PC-3 (cell line): ENCODE results near the gene PKMYT1. TPM values are rescaled to one million over a fixed set of nuclear protein-coding genes. Genes with fewer than 3 reads are reported as not detected.

Experiments used
- ATAC-seq: fragments of 200-7000 bp; cut with Tn5 transposase; 2 replicates; pipeline ENCODE4 v1.9.1; 2020; ENCODE audit warnings: mild to moderate bottlenecking, moderate library complexity
- BruUV-seq: library from RNA; stranded (reverse); fragments of 400-500 nt; replicated peaks from 2 replicates; lab custom pipeline; 2021; lab: Mats Ljungman, UMichigan
- CTCF ChIA-PET: fragments of 300-600 bp; sonication (Branson Sonifier 250); formaldehyde crosslinking; loops from one replicate; lab custom pipeline; 2022; ENCODE audit warnings: antibody characterized with exemption; lab: Charles Lee
- POLR2A ChIA-PET: fragments of 300-600 bp; sonication (Branson Sonifier 250); formaldehyde crosslinking; loops from one replicate; lab custom pipeline; 2022; ENCODE audit warnings: antibody characterized with exemption; ENCODE audit not compliant: unreplicated experiment; lab: Charles Lee
- DNase-seq: peaks from one replicate; pipeline ENCODE4 v3.0.0-alpha.2; 2015
- H2AFZ ChIP-seq: fragments of 300-600 bp; sonication (generic); 2 replicates; pipeline ENCODE4 v1.6.0; 2016; ENCODE audit warnings: antibody characterized with exemption, low read length
- H3F3A ChIP-seq: fragments of 300-600 bp; sonication (generic); one replicate; pipeline ENCODE4 v1.6.0; 2017; ENCODE audit warnings: antibody characterized with exemption, low read length, control low read depth, mild to moderate bottlenecking; ENCODE audit not compliant: unreplicated experiment
- H3K27ac ChIP-seq: fragments of 300-600 bp; sonication (generic); 2 replicates; pipeline ENCODE4 v1.5.1; 2016; ENCODE audit warnings: mild to moderate bottlenecking, low read length
- H3K27me3 ChIP-seq: fragments of 300-600 bp; sonication (generic); 2 replicates; pipeline ENCODE4 v1.6.1; 2016; ENCODE audit warnings: low read length, mixed read lengths
- H3K36me3 ChIP-seq: fragments of 300-600 bp; sonication (generic); 2 replicates; pipeline ENCODE4 v1.6.1; 2016; ENCODE audit warnings: low read depth, mixed run types, low read length, mixed read lengths
- H3K4me1 ChIP-seq: fragments of 300-600 bp; sonication (generic); 2 replicates; pipeline ENCODE4 v1.5.1; 2016; ENCODE audit warnings: low read length; ENCODE audit not compliant: insufficient read depth
- H3K4me2 ChIP-seq: fragments of 300-600 bp; sonication (generic); 2 replicates; pipeline ENCODE4 v1.6.0; 2016; ENCODE audit warnings: low read length
- H3K4me3 ChIP-seq: fragments of 300-600 bp; sonication (generic); 2 replicates; pipeline ENCODE4 v1.5.1; 2016; ENCODE audit warnings: mild to moderate bottlenecking, low read length, mixed read lengths
- H3K79me2 ChIP-seq: fragments of 300-600 bp; sonication (generic); 2 replicates; pipeline ENCODE4 v1.6.1; 2017; ENCODE audit warnings: low read length, mixed read lengths
- H3K9ac ChIP-seq: fragments of 300-600 bp; sonication (generic); 2 replicates; pipeline ENCODE4 v1.6.0; 2016; ENCODE audit warnings: mild to moderate bottlenecking, low read length
- H3K9me2 ChIP-seq: fragments of 300-600 bp; sonication (generic); replicated peaks from 2 replicates; pipeline ENCODE4 v1.6.1; 2016; ENCODE audit warnings: mixed run types, low read length, mixed read lengths
- H3K9me3 ChIP-seq: fragments of 300-600 bp; sonication (generic); 2 replicates; pipeline ENCODE4 v1.6.1; 2016; ENCODE audit warnings: low read length, mixed read lengths
- H4K20me1 ChIP-seq: fragments of 300-600 bp; sonication (generic); 2 replicates; pipeline ENCODE4 v1.6.1; 2016; ENCODE audit warnings: low read length, mixed read lengths
- CTCF ChIP-seq: fragments of 300-600 bp; sonication (generic); conservative IDR thresholded peaks from 2 replicates; pipeline ENCODE4 v1.5.1; 2017; ENCODE audit warnings: antibody characterized with exemption, low read depth, mild to moderate bottlenecking, low read length
- EZH2 ChIP-seq: fragments of 300-600 bp; sonication (generic); IDR thresholded peaks from one replicate; pipeline ENCODE4 v1.6.1; 2017; ENCODE audit warnings: antibody characterized with exemption, mild to moderate bottlenecking, low read length; ENCODE audit not compliant: unreplicated experiment
- EZH2phosphoT487 ChIP-seq: fragments of 300-600 bp; sonication (generic); IDR thresholded peaks from 2 replicates; pipeline ENCODE4 v1.6.1; 2018; ENCODE audit warnings: mild to moderate bottlenecking, antibody characterized with exemption, low read length, borderline replicate concordance
- intact Hi-C: fragments of 100-400 bp; cut with micrococcal nuclease; formaldehyde crosslinking; loops from 2 replicates; pipeline ENCODE4 v1.9.0; 2023
- total RNA-seq: library from RNA; depleted of rRNA; stranded (reverse); fragments of >200 nt; gene quantifications from 2 replicates; pipeline ENCODE4 v1.2.3, GENCODE V29; 2014

Gene PKMYT1
- total RNA-seq, 1 experiment from 2014 or later, result 51.9 TPM

- no peak for ATAC-seq
- DNase-seq, result no peak
- Histone ChIP-seq H3K4me1 (peaks cover 19% of the 10 kb centered on the region), H3K79me2 (peaks cover 34% of the 10 kb centered on the region), H3K9ac (no peak overlapping the region), H3K4me3 (no peak overlapping the region), H3K27ac (no peak overlapping the region), H2AFZ (no peak overlapping the region), H3K36me3 (peaks cover 6% of the 10 kb centered on the region; the same call in 1 of the 2 replicates), H3K9me2 (no peaks in the 10 kb centered on the region), H3K4me2 (no peak overlapping the region), H3K9me3 (no peaks in the 10 kb centered on the region), H3F3A (no peaks in the 10 kb centered on the region), H4K20me1 (peaks cover 1% of the 10 kb centered on the region; the same call in 1 of the 2 replicates), H3K27me3 (no peaks in the 10 kb centered on the region)
- POLR2A ChIA-PET, result no interaction called here
- BruUV-seq, result no TSS peak
- CTCF ChIA-PET, result no interaction called here
- intact Hi-C loops, result no loop called here
- no peak for TF ChIP-seq EZH2phosphoT487
- TF ChIP-seq EZH2, result no peak
- TF ChIP-seq CTCF, result no peak
Measured at GRCh38 chr16:2976201-2976600, 4.0 kb downstream of the PKMYT1 start.

- Histone ChIP-seq H2AFZ (no peak overlapping the region), H3K9ac (no peak overlapping the region), H3K4me3 (no peak overlapping the region), H3K27ac (no peak overlapping the region), H3K27me3 (no peaks in the 10 kb centered on the region), H3K9me3 (no peaks in the 10 kb centered on the region), H3K79me2 (peaks cover 42% of the 10 kb centered on the region), H3K36me3 (peaks cover 6% of the 10 kb centered on the region; the same call in 1 of the 2 replicates), H3K4me2 (no peak overlapping the region), H4K20me1 (peaks cover 10% of the 10 kb centered on the region), H3F3A (no peaks in the 10 kb centered on the region), H3K9me2 (no peaks in the 10 kb centered on the region), H3K4me1 (peaks cover 20% of the 10 kb centered on the region)
- no TSS peak for BruUV-seq
- ChIA-PET CTCF (no interaction called here), POLR2A (no interaction called here)
- TF ChIP-seq EZH2phosphoT487 (no peak), CTCF (no peak), EZH2 (no peak)
- DNase-seq (no peak), ATAC-seq (no peak)
- intact Hi-C loops, result no loop called here
Measured at GRCh38 chr16:2975161-2975795, 5.0 kb downstream of the PKMYT1 start.

GRCh38 chr16:2974319-2975056 lies 5.8 kb downstream of the PKMYT1 start:
- Histone ChIP-seq H3K4me2 (no peak overlapping the region), H3K36me3 (peaks cover 6% of the 10 kb centered on the region; the same call in 1 of the 2 replicates), H3K9me2 (no peaks in the 10 kb centered on the region), H3K79me2 (peaks cover 36% of the 10 kb centered on the region), H3K9me3 (no peaks in the 10 kb centered on the region), H3K9ac (no peak overlapping the region), H2AFZ (no peak overlapping the region), H4K20me1 (peaks cover 12% of the 10 kb centered on the region), H3K4me3 (no peak overlapping the region), H3K4me1 (peaks cover 21% of the 10 kb centered on the region), H3K27ac (no peak overlapping the region), H3K27me3 (no peaks in the 10 kb centered on the region), H3F3A (no peaks in the 10 kb centered on the region)
- no peak for ATAC-seq
- intact Hi-C loops, result no loop called here
- TF ChIP-seq EZH2 (no peak), CTCF (no peak)
- ChIA-PET CTCF (no interaction called here), POLR2A (no interaction called here)
- BruUV-seq, result no TSS peak
- no peak for DNase-seq
